GM04504 (cell line): ENCODE results near the gene WDCP.
"Not testable (repeated sequence)": the region's sequence is repeated elsewhere in the genome, so short reads cannot be mapped to it uniquely, and the experiment has no call there.

ENCODE experiments used
- DNase-seq: peaks from one replicate; pipeline ENCODE4 v3.0.0-alpha.2; 2012; ENCODE audit warnings: low read depth

The WDCP gene

GRCh38 chr2:24021122-24021998 is 25.8 kb downstream of the WDCP start:
- no peak for DNase-seq

DNA sequence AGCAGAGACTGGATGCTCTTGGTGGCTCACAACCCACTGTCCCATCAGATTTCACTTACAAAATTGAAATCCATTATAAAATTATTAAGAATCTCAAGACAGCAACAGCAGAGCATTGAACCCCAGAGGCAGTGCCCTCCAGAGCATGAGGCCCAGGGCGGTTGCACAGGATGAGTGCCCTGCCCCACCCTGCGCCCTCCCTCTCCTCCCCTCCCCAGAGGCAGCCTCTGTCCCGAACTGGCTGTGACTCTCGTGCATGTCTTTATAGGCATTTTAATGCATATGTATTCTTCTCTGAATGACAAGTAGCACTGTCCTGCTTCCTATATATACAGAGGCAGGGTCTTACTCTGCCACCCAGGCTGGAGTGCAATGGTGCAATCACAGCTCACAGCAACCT is 26.9 kb downstream of the WDCP start:
- DNase-seq = no peak

DNA sequence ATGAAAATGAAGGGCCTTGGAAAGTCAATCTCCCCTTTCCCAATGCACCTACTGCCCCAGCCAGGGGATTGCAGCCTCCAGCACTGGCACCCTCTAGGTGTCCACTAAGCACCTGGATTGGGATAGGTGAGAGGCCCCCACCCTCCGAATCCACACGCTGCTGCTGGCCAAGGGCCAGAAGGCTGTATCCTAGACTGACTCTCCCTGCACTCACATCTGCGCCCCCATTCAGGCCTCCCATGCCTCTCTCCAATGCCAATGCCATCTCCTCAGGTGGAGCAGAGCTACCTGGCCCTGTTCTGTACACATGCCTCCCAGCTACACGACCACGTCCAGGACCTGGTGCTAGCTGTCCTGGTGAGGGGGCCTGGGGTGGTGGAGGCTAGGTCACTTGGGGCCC is 27.5 kb downstream of the WDCP start:
- DNase-seq = no peak

DNA sequence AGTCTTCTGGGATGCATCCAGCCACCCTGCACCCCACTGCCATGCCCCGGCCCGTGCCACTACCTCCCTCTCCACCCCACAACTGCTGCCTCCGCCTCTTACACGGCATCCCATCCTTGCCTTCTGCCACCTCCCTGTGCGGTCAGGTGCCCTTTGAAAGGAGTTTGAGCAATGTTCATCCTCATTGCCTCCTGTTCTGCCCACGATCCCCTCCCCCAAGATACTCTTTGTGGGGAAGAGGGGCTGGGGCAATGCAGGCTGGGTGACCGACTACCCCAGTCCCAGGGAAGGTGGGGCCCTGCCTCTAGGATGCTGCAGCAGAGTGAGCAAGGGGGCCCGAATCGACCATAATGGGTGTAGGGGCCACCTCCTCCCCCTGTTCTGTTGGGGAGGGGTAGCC is 28.9 kb downstream of the WDCP start:
- no peak for DNase-seq

- no peak for DNase-seq
Measured at GRCh38 chr2:24017711-24018110, 29.5 kb downstream of the WDCP start.

GRCh38 chr2:24016853-24017703 is 30.1 kb downstream of the WDCP start:
- no peak for DNase-seq

DNA sequence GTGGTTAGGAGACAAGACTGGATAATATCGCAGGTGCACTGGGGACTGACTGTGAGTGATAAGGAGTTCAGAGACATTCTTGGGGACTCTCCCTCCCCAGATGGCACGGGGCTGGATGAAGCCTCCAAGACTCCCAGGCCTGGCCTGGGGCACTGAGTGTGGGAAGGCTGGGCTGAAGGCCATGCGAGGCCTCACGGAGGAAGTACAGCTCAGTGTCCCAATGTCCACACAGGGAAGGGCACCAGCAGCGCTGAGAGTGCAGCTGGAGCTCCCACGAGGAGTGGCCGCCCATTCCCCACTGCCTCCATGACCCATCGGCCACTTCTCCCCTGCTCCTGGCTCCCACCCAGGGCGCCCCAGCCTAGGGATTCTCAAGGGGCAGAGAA is 30.8 kb downstream of the WDCP start:
- DNase-seq = no peak

DNA sequence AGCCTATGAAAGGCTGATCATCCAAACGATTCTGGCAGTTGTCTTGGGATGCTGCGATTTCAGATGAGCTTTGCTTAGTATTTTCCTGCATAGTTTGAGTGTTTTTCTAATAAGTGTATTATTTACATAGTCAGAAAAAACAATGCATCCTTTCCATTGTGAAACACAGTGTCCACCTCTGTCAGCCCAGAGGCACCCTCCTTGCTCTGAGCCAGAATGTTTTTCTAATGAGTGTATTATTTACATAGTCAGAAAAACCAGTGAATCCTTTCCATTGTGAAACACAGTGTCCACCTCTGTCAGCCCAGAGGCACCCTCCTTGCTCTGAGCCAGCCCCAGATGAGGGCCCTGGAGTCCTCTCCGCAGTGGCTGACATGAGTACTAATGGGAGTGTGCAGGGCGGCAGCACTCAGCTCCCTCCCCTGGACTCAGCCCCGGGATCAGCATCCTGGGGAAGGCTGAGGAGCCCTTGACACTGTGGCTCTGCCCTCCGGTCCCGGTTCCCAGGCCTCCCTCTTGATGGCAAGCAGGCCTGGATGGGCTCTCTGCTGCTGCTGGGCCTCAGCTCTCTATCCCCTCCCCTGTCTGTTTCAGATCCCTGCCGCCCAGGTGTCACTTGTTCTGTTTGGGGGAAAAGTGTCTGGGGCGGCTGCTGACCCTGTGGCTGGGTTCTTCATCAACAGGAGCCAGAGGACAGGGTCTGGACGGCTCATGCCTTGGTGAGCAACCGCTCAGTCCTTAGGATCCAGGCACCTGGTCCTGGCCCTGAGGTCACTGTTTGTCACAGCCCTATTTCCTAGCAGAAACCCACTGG is 31.4 kb downstream of the WDCP start:
- DNase-seq = peak; percentile 52

GRCh38 chr2:24014902-24015301 is 32.3 kb downstream of the WDCP start:
- not testable (repeated sequence) for DNase-seq

DNA sequence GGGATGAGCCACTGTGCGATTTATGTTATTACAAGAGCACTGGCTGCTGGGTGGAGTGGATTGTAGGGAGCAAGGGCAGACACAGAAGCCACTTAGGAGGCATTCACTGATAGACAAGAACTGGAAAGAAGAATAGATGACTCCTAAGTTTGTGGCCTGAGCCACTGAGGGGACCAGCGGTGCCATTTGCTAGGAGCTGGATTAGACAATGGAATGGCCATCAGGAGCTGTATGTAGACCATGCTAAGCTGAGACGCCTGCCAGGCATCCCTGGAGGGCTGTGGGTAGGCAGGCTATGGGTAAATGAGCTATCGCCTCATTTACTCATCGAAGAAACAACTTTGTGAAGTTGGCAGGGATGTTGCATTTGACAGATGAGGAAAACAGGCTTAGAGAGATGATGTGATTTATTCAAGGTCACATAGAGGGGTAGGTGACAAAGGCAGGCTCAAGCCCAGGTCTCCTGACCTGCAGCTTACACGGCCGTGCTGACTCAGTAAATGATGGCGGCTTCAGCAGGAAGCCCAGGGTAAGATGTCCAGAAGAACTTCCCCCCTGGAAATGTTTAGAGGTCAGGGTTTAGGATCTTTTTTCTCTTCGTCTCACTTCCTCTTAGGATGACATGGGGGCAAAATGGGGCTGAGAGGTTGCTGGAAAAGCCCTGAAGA is 34.5 kb downstream of the WDCP start:
- DNase-seq = no peak

GRCh38 chr2:24011250-24012104 is 35.7 kb downstream of the WDCP start:
- DNase-seq = no peak

DNA sequence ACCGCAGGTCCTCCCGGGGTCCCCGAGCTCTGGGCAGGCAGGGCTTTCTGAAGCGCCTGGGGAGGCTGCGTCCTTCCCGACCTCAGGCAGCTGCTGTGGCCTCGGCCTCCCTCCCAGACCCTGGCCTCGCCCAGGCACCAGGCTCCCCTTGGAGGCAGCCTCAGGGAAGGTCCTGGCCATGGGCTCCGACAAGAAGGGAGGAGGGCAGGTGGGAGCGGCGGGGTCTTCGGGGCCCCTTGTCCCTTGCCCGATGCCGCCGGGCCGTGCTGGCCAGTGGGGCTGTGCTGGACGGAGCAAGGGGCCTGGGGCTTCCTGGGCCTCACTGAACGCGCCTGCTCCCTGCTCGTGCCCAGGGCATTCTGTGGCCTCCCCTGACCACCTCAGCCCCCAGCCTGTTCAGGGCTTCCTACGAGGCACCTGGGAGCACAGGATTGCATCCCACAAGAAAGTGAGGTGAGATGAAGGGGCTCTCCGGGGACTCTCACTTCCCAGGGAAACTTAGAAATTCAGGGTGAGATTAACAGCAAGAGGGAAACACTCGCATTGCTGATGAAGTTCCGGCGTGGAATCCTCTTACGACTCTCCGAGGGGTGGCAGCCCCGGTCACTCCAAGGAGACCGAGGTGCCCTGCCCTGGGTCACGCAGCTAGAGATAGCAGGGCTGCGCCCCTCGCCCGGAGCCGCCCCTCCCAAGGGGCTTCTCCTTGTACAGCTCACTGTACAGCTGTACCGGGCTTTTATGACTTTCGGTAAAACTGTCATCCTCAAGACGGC is 36.5 kb downstream of the WDCP start:
- no peak for DNase-seq

DNA sequence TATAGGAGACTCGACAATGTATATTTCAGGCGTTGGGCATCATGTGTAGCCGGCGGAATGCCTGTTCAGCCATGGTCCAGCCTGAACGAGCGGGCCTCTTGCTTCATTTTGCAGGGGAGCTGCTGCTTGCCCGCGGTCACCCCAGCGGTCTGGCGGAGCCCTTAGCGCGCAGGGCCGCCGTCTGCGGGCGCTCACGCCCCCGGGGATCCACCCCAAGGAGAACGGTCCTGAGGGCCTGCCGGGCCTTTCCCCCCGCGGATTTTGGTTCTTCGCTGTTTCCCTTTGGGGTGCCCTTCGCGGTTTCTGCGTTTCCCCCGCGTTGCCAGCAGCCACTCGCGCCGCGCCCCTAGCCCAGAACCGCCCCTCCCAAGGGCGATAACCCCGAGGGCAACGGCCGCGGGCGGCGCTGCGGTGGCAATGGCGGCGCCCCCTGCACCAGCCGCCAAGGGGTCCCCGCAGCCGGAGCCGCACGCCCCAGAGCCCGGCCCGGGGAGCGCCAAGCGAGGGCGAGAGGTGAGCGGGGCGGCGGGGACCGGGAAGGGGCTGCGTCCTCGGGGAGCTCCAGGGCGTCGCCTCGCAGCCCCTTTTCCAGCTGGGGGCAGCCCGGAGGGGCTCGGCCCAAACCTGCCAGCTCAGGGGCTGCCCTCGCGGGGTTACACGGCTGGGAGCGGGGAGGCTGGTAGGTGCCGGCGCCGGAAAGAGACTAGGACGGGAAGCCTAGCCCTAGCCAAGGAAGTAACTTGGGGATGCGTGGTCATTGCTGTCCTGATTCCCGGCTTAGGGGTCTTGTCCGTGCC is 37.3 kb downstream of the WDCP start, which contains the start of gene MFSD2B:
Gene MFSD2B (plus strand): TSS at position 406 of the 797 bp plus-strand sequence. CDS start 12 bp downstream, at position 418.
- no peak for DNase-seq

GRCh38 chr2:24009367-24009679 is 37.9 kb downstream of the WDCP start:
- no peak for DNase-seq

DNA sequence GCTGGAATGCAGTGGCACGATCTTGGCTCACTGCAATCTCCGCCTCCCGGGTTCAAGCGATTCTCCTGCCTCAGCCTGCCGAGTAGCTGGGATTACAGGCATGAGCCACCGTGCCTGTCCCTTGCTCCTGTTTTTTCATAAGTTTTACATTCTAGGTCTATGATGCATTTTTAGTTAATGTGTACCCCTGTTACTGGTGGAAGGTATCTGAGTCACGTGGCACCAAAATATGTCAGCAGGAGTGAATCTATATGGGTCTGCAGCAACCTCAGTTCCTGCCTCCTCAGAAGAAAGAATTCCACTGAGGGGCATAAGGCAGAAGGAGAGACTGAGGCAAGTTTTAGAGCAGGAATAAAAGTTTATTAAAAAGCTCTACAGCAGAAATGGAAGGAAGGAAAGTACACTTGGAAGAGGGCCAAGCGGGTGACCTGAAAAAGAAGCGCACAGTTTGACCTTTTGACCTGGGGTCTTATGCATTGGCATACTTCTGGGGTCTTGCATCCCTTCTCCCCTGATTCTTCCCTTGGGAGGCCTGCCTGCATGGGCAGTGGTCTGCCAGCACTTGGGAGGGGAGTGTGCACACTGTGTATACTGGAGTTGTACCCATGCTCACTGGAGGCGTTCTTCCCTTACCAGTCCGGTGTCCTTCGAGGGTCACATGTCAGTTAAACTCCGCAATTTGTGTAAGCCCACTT is 38.4 kb downstream of the WDCP start:
- no peak for DNase-seq

- no peak for DNase-seq
Measured at GRCh38 chr2:24007693-24008092, 39.5 kb downstream of the WDCP start.

GRCh38 chr2:23994567-23994966 is 52.6 kb downstream of the WDCP start:
- no peak for DNase-seq

- no peak for DNase-seq
Measured at GRCh38 chr2:23993736-23994269, 53.4 kb downstream of the WDCP start.
